DND-41 (cell line): ENCODE results near the gene CAD.

ENCODE experiments used
- EZH2 ChIP-seq: IDR thresholded peaks from 3 replicates; pipeline ENCODE4 v1.6.1; 2012; ENCODE audit warnings: borderline replicate concordance, low read depth, mild to moderate bottlenecking, moderate library complexity, low read length, inconsistent platforms; ENCODE audit not compliant: severe bottlenecking
- TF ChIP-seq, protein P1 (sequence below): IDR thresholded peaks from 2 replicates; pipeline ENCODE4 v1.5.1; 2012; ENCODE audit warnings: borderline replicate concordance, low read length, moderate library complexity, mild to moderate bottlenecking; ENCODE audit not compliant: poor library complexity, severe bottlenecking; ENCODE audit errors: extremely low read depth

DNA sequence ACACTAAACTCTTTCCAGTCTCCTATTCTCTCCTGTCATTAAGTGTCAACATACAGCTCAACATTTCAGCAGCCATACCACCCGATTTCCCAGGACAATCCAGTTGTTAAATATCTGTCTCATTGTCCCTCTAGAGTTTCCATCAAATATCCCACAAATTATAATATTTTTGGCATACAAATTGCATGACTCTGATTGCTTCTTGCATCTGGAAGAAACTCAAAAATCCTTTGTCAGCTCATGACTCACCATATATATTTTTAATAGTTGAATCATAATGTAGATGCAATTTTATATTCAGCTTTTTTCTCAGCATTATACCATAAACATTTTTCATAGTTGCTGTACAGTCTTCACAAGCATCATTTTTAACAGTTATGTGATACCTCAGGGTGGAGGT, 38.5 kb downstream of the CAD start:
- TF ChIP-seq, protein P1, sequence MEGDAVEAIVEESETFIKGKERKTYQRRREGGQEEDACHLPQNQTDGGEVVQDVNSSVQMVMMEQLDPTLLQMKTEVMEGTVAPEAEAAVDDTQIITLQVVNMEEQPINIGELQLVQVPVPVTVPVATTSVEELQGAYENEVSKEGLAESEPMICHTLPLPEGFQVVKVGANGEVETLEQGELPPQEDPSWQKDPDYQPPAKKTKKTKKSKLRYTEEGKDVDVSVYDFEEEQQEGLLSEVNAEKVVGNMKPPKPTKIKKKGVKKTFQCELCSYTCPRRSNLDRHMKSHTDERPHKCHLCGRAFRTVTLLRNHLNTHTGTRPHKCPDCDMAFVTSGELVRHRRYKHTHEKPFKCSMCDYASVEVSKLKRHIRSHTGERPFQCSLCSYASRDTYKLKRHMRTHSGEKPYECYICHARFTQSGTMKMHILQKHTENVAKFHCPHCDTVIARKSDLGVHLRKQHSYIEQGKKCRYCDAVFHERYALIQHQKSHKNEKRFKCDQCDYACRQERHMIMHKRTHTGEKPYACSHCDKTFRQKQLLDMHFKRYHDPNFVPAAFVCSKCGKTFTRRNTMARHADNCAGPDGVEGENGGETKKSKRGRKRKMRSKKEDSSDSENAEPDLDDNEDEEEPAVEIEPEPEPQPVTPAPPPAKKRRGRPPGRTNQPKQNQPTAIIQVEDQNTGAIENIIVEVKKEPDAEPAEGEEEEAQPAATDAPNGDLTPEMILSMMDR, result no peak
- TF ChIP-seq EZH2, result no peak
